WTC11 (cell line): ENCODE results near the gene NACC2. TPM values are rescaled to one million over a fixed set of nuclear protein-coding genes. Genes with fewer than 3 reads are reported as not detected.
A peak's percentile ranks its signal among the peaks of the same experiment; 100 is the strongest.

Experiments
- FOXJ3 ChIP-seq: sonication (generic); formaldehyde crosslinking; IDR thresholded peaks from 2 replicates; pipeline ENCODE4 v1.9.0; 2021; ENCODE audit warnings: missing genetic modification reagents, mild to moderate bottlenecking, borderline replicate concordance
- FOXP1 ChIP-seq: sonication (generic); formaldehyde crosslinking; IDR thresholded peaks from 2 replicates; pipeline ENCODE4 v1.8.0; 2022; ENCODE audit warnings: missing genetic modification reagents, mild to moderate bottlenecking, moderate library complexity, borderline replicate concordance
- GABPB1 ChIP-seq: sonication (generic); formaldehyde crosslinking; IDR thresholded peaks from 2 replicates; pipeline ENCODE4 v1.8.1; 2023; ENCODE audit warnings: mild to moderate bottlenecking, missing genetic modification reagents
- JAZF1 ChIP-seq: fragments of 250-450 bp; sonication (Bioruptor Pico); IDR thresholded peaks from 2 replicates; pipeline ENCODE4 v1.9.0; 2021; ENCODE audit warnings: moderate library complexity, mild to moderate bottlenecking, inconsistent platforms
- MXD4 ChIP-seq: fragments of 250-450 bp; sonication (Bioruptor Pico); IDR thresholded peaks from 2 replicates; pipeline ENCODE4 v1.8.0; 2021; ENCODE audit warnings: mild to moderate bottlenecking, moderate library complexity, borderline replicate concordance
- NR2C2 ChIP-seq: sonication (generic); formaldehyde crosslinking; IDR thresholded peaks from 2 replicates; pipeline ENCODE4 v1.8.0; 2022; ENCODE audit warnings: mild to moderate bottlenecking, missing genetic modification reagents
- SOX15 ChIP-seq: fragments of 250-450 bp; sonication (Bioruptor Pico); IDR thresholded peaks from 2 replicates; pipeline ENCODE4 v1.9.0; 2021; ENCODE audit warnings: mild to moderate bottlenecking
- SP1 ChIP-seq: sonication (generic); formaldehyde crosslinking; conservative IDR thresholded peaks from 2 replicates; pipeline ENCODE4 v1.8.1; 2022; ENCODE audit warnings: missing genetic modification reagents
- ZBTB21 ChIP-seq: sonication (generic); formaldehyde crosslinking; IDR thresholded peaks from 2 replicates; pipeline ENCODE4 v1.8.1; 2023; ENCODE audit warnings: mild to moderate bottlenecking, missing genetic modification reagents, borderline replicate concordance
- ZNF416 ChIP-seq: fragments of 250-450 bp; sonication (Bioruptor Pico); IDR thresholded peaks from 2 replicates; pipeline ENCODE4 v1.9.0; 2021; ENCODE audit warnings: mild to moderate bottlenecking, inconsistent platforms
- ZNF671 ChIP-seq: fragments of 250-450 bp; sonication (Bioruptor Pico); IDR thresholded peaks from 2 replicates; pipeline ENCODE4 v1.8.0; 2021; ENCODE audit warnings: mild to moderate bottlenecking
- total RNA-seq: library from RNA; stranded (reverse); gene quantifications from 3 replicates; pipeline ENCODE4 v1.2.3, GENCODE V29; 2021
- TF ChIP-seq, protein P1 (sequence below): sonication (generic); formaldehyde crosslinking; conservative IDR thresholded peaks from 2 replicates; pipeline ENCODE4 v1.8.1; 2022; ENCODE audit warnings: mild to moderate bottlenecking, missing genetic modification reagents
- TF ChIP-seq, protein P2 (sequence below): fragments of 250-450 bp; sonication (Bioruptor Pico); IDR thresholded peaks from 2 replicates; pipeline ENCODE4 v1.9.0; 2021; ENCODE audit warnings: mild to moderate bottlenecking
- TF ChIP-seq, protein P3 (sequence below): sonication (generic); formaldehyde crosslinking; IDR thresholded peaks from 2 replicates; pipeline ENCODE4 v1.8.1; 2023; ENCODE audit warnings: mild to moderate bottlenecking, moderate library complexity, missing genetic modification reagents
- TF ChIP-seq, protein P4 (sequence below): sonication (generic); formaldehyde crosslinking; IDR thresholded peaks from 2 replicates; pipeline ENCODE4 v1.8.0; 2023; ENCODE audit warnings: missing genetic modification reagents, mild to moderate bottlenecking, borderline replicate concordance
- TF ChIP-seq, protein P5 (sequence below): fragments of 250-450 bp; sonication (Bioruptor Pico); IDR thresholded peaks from 2 replicates; pipeline ENCODE4 v1.9.0; 2021; ENCODE audit warnings: mild to moderate bottlenecking
- TF ChIP-seq, protein P6 (sequence below): fragments of 250-450 bp; sonication (Bioruptor Pico); IDR thresholded peaks from 2 replicates; pipeline ENCODE4 v1.9.0; 2021; ENCODE audit warnings: mild to moderate bottlenecking, borderline replicate concordance
- TF ChIP-seq, protein P7 (sequence below): sonication (generic); formaldehyde crosslinking; IDR thresholded peaks from 2 replicates; pipeline ENCODE4 v1.8.0; 2022; ENCODE audit warnings: mild to moderate bottlenecking, missing genetic modification reagents
- TF ChIP-seq, protein P8 (sequence below): sonication (generic); formaldehyde crosslinking; IDR thresholded peaks from 2 replicates; pipeline ENCODE4 v1.8.1; 2023; ENCODE audit warnings: mild to moderate bottlenecking, missing genetic modification reagents, moderate library complexity

NACC2 gene
- total RNA-seq, 1 experiment from 2014 or later = 17.1 TPM

DNA sequence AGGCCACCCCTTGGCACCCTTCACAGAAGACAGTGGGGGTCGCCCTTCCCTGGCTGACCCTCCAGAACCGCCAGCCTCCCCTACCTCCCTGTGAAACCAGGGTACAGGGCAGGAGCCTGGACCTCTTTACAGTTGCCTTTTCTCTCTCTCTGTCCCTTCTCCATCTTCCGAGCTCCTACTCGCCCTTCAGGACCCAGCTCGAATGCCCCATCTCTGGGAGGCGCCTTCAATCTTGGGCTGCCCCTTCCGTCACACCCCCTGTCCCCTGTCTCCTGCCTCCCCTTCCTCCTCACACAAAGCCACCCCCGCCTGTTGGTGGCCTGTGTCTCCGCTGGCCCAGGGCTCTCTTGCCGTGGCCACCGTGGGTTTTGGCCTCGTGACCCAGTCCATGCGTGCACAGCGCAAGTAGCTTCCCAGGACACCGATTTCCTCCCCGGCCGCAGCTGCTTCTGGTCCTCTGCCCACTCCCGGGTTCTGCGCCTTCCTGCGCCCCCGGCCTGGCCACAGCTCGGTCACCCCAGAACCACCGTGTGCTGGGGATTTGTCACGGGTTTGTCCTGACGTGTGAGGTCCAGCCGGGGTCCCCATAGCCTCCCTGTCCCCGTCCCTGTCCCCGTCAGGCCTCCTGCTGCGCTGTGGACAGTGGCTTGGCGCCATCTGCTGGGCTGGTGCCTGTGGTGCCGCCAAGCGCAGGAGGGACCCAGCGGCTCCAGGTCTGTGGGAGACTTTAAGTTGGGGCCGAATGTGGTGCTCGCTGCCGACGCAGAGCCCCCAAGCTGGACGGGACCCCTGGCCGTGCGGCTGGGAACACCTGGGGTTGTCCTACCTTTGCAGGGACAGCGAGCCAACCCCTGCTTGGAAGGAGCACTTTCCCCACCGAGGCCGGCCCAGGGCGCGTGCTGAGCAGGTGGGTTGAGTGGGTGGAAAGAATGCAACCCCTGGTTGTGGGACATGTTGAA is 27.6 kb upstream of the NACC2 start (continued):
- TF ChIP-seq MXD4 (CRISPR knock-in tag) (no peak), SOX15 (CRISPR knock-in tag) (no peak), FOXP1 (CRISPR knock-in tag) (0 out of 2 replicates have a peak, but pooled peaks have one; percentile 56), GABPB1 (CRISPR knock-in tag) (peak; percentile 29; the same call in 1 of the 2 replicates), ZBTB21 (CRISPR knock-in tag) (no peak), NR2C2 (no peak), SP1 (CRISPR knock-in tag) (peak; percentile 37; the same call in 1 of the 2 replicates), ZNF671 (CRISPR knock-in tag) (no peak), FOXJ3 (CRISPR knock-in tag) (no peak), JAZF1 (CRISPR knock-in tag) (no peak), ZNF416 (CRISPR knock-in tag) (no peak)
- TF ChIP-seq, protein P1, sequence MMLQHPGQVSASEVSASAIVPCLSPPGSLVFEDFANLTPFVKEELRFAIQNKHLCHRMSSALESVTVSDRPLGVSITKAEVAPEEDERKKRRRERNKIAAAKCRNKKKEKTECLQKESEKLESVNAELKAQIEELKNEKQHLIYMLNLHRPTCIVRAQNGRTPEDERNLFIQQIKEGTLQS (CRISPR knock-in tag) = no peak
- TF ChIP-seq, protein P2, sequence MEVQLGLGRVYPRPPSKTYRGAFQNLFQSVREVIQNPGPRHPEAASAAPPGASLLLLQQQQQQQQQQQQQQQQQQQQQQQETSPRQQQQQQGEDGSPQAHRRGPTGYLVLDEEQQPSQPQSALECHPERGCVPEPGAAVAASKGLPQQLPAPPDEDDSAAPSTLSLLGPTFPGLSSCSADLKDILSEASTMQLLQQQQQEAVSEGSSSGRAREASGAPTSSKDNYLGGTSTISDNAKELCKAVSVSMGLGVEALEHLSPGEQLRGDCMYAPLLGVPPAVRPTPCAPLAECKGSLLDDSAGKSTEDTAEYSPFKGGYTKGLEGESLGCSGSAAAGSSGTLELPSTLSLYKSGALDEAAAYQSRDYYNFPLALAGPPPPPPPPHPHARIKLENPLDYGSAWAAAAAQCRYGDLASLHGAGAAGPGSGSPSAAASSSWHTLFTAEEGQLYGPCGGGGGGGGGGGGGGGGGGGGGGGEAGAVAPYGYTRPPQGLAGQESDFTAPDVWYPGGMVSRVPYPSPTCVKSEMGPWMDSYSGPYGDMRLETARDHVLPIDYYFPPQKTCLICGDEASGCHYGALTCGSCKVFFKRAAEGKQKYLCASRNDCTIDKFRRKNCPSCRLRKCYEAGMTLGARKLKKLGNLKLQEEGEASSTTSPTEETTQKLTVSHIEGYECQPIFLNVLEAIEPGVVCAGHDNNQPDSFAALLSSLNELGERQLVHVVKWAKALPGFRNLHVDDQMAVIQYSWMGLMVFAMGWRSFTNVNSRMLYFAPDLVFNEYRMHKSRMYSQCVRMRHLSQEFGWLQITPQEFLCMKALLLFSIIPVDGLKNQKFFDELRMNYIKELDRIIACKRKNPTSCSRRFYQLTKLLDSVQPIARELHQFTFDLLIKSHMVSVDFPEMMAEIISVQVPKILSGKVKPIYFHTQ (CRISPR knock-in tag) = no peak
- TF ChIP-seq, protein P3, sequence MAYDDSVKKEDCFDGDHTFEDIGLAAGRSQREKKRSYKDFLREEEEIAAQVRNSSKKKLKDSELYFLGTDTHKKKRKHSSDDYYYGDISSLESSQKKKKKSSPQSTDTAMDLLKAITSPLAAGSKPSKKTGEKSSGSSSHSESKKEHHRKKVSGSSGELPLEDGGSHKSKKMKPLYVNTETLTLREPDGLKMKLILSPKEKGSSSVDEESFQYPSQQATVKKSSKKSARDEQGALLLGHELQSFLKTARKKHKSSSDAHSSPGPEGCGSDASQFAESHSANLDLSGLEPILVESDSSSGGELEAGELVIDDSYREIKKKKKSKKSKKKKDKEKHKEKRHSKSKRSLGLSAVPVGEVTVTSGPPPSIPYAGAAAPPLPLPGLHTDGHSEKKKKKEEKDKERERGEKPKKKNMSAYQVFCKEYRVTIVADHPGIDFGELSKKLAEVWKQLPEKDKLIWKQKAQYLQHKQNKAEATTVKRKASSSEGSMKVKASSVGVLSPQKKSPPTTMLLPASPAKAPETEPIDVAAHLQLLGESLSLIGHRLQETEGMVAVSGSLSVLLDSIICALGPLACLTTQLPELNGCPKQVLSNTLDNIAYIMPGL (CRISPR knock-in tag) = peak; percentile 91; the same call in 1 of the 2 replicates
- TF ChIP-seq, protein P4, sequence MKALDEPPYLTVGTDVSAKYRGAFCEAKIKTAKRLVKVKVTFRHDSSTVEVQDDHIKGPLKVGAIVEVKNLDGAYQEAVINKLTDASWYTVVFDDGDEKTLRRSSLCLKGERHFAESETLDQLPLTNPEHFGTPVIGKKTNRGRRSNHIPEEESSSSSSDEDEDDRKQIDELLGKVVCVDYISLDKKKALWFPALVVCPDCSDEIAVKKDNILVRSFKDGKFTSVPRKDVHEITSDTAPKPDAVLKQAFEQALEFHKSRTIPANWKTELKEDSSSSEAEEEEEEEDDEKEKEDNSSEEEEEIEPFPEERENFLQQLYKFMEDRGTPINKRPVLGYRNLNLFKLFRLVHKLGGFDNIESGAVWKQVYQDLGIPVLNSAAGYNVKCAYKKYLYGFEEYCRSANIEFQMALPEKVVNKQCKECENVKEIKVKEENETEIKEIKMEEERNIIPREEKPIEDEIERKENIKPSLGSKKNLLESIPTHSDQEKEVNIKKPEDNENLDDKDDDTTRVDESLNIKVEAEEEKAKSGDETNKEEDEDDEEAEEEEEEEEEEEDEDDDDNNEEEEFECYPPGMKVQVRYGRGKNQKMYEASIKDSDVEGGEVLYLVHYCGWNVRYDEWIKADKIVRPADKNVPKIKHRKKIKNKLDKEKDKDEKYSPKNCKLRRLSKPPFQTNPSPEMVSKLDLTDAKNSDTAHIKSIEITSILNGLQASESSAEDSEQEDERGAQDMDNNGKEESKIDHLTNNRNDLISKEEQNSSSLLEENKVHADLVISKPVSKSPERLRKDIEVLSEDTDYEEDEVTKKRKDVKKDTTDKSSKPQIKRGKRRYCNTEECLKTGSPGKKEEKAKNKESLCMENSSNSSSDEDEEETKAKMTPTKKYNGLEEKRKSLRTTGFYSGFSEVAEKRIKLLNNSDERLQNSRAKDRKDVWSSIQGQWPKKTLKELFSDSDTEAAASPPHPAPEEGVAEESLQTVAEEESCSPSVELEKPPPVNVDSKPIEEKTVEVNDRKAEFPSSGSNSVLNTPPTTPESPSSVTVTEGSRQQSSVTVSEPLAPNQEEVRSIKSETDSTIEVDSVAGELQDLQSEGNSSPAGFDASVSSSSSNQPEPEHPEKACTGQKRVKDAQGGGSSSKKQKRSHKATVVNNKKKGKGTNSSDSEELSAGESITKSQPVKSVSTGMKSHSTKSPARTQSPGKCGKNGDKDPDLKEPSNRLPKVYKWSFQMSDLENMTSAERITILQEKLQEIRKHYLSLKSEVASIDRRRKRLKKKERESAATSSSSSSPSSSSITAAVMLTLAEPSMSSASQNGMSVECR = no peak
- TF ChIP-seq, protein P5, sequence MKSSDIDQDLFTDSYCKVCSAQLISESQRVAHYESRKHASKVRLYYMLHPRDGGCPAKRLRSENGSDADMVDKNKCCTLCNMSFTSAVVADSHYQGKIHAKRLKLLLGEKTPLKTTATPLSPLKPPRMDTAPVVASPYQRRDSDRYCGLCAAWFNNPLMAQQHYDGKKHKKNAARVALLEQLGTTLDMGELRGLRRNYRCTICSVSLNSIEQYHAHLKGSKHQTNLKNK (CRISPR knock-in tag) = no peak
- TF ChIP-seq, protein P6, sequence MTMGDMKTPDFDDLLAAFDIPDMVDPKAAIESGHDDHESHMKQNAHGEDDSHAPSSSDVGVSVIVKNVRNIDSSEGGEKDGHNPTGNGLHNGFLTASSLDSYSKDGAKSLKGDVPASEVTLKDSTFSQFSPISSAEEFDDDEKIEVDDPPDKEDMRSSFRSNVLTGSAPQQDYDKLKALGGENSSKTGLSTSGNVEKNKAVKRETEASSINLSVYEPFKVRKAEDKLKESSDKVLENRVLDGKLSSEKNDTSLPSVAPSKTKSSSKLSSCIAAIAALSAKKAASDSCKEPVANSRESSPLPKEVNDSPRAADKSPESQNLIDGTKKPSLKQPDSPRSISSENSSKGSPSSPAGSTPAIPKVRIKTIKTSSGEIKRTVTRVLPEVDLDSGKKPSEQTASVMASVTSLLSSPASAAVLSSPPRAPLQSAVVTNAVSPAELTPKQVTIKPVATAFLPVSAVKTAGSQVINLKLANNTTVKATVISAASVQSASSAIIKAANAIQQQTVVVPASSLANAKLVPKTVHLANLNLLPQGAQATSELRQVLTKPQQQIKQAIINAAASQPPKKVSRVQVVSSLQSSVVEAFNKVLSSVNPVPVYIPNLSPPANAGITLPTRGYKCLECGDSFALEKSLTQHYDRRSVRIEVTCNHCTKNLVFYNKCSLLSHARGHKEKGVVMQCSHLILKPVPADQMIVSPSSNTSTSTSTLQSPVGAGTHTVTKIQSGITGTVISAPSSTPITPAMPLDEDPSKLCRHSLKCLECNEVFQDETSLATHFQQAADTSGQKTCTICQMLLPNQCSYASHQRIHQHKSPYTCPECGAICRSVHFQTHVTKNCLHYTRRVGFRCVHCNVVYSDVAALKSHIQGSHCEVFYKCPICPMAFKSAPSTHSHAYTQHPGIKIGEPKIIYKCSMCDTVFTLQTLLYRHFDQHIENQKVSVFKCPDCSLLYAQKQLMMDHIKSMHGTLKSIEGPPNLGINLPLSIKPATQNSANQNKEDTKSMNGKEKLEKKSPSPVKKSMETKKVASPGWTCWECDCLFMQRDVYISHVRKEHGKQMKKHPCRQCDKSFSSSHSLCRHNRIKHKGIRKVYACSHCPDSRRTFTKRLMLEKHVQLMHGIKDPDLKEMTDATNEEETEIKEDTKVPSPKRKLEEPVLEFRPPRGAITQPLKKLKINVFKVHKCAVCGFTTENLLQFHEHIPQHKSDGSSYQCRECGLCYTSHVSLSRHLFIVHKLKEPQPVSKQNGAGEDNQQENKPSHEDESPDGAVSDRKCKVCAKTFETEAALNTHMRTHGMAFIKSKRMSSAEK (CRISPR knock-in tag) = no peak
- TF ChIP-seq, protein P7, sequence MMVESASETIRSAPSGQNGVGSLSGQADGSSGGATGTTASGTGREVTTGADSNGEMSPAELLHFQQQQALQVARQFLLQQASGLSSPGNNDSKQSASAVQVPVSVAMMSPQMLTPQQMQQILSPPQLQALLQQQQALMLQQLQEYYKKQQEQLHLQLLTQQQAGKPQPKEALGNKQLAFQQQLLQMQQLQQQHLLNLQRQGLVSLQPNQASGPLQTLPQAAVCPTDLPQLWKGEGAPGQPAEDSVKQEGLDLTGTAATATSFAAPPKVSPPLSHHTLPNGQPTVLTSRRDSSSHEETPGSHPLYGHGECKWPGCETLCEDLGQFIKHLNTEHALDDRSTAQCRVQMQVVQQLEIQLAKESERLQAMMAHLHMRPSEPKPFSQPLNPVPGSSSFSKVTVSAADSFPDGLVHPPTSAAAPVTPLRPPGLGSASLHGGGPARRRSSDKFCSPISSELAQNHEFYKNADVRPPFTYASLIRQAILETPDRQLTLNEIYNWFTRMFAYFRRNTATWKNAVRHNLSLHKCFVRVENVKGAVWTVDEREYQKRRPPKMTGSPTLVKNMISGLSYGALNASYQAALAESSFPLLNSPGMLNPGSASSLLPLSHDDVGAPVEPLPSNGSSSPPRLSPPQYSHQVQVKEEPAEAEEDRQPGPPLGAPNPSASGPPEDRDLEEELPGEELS (CRISPR knock-in tag) = 0 out of 2 replicates have a peak, but pooled peaks have one; percentile 22
- TF ChIP-seq, protein P8, sequence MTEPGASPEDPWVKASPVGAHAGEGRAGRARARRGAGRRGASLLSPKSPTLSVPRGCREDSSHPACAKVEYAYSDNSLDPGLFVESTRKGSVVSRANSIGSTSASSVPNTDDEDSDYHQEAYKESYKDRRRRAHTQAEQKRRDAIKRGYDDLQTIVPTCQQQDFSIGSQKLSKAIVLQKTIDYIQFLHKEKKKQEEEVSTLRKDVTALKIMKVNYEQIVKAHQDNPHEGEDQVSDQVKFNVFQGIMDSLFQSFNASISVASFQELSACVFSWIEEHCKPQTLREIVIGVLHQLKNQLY = no peak
